Upper lobe of left lung (tissue), 4 donors: ENCODE results near the gene INO80E.

Source experiments
- CTCF ChIP-seq, 6 experiments: fragments of 450-650 bp in 4 of 6; fragments of 200-600 bp in 2 of 6; sonication (generic) in 2 of 6; IDR thresholded peaks; one replicate each; pipeline ENCODE4 v1.5.1; 2016 to 2019; ENCODE audit warnings: antibody characterized with exemption in 6 of 6
- EP300 ChIP-seq, 4 donors: sonication (generic); formaldehyde crosslinking; IDR thresholded peaks; one replicate each; pipeline ENCODE4 v1.5.1; 2017; ENCODE audit warnings: antibody characterized with exemption in 4 of 4, control low read depth in 2 of 4
- POLR2A ChIP-seq, 4 donors: fragments of 450-650 bp; IDR thresholded peaks; one replicate each; pipeline ENCODE4 v1.5.1; 2016 to 2017; ENCODE audit warnings: antibody characterized with exemption in 4 of 4, mild to moderate bottlenecking in 2 of 4
- POLR2AphosphoS5 ChIP-seq, 2 donors: sonication (generic); formaldehyde crosslinking; IDR thresholded peaks; one replicate each; pipeline ENCODE4 v1.5.1; 2017; ENCODE audit warnings: antibody characterized with exemption in 2 of 2

DNA sequence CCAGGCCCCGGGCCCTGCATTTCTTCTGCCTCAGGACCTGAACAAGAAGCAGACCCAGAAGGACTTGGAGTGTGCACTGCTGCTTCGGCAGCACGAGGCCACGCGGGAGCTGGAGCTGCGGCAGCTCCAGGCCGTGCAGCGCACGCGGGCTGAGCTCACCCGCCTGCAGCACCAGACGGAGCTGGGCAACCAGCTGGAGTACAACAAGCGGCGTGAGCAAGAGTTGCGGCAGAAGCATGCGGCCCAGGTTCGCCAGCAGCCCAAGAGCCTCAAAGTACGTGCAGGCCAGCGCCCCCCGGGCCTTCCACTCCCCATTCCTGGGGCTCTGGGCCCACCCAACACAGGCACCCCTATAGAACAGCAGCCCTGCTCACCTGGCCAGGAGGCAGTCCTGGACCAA, 9.8 kb upstream of the INO80E start:
- TF ChIP-seq CTCF (IDR thresholded peaks at IDR 0.05) = no peak
- no peak for TF ChIP-seq POLR2A (IDR thresholded peaks at IDR 0.05)
- TF ChIP-seq POLR2AphosphoS5 (IDR thresholded peaks at IDR 0.05) = no peak
- TF ChIP-seq EP300 (IDR thresholded peaks at IDR 0.05) = no peak
